ENCODE measurements around the gene SDK1.

SDK1 gene

DNA sequence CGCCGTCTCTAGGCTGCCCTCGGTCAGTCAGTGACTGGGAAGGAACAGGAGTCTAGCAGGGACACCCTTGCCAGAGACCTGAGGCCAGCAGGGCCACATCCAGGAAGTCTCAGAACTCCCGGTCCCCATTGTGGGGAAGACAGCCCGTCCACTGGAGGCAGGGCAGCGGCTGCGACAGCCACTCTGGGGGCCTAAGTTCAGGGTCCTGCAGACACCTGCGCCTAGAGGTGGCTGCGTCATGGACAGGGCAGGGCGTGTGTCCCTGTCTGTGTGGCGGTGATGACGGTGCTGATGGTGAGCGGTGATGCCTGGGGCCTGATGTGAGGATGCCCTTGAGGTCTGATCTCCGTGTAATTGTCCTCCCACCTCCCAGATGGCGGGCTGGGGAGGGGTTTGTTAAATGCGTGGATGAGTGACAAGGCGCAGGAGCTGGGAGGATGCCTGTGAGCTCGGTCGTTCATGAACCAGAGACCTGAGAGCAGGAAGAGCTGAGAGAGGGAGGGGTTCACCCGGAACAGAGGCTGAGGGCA, 843.2 kb downstream of the SDK1 start:
- no peak overlapping the region for H3K27ac ChIP-seq (replicated peaks; ENCODE audit: low read length)
- H2BK12ac ChIP-seq (ENCODE audit: low read length) = peak overlapping the region; percentile 48
- peak overlapping the region; percentile 84 for H3K18ac ChIP-seq (ENCODE audit: low read length)
- no peak overlapping the region for H4K91ac ChIP-seq (ENCODE audit: low read depth, low read length, poor library complexity)
- peaks cover 18 to 38% of the 10 kb centered on the region in 2 donors for H3K4me1 ChIP-seq (ENCODE audit: control insufficient read depth in 2 of 2, insufficient read depth in 1 of 2, low read depth in 1 of 2, low read length in 2 of 2)
- H2BK120ac ChIP-seq (ENCODE audit: low read depth, low read length) = no peak overlapping the region
- H3K4me3 ChIP-seq (ENCODE audit: low read length in 2 of 2) = peak overlapping the region; percentile 5 to 30
- H3K79me1 ChIP-seq (ENCODE audit: low read depth, low read length) = no peaks in the 10 kb centered on the region
- peak overlapping the region; percentile 64 for H2AK5ac ChIP-seq (ENCODE audit: low read depth, low read length)
- DNase-seq (ENCODE audit: low spot score) = no peak
- H3K27me3 ChIP-seq (ENCODE audit: control insufficient read depth in 3 of 3, insufficient read depth in 3 of 3, low read depth in 1 of 3, low read length in 3 of 3) = no peaks in the 10 kb centered on the region
- H3K4ac ChIP-seq (ENCODE audit: low read length) = peak overlapping the region; percentile 70
- no CpG with 5 or more reads among the region's 20 CpGs for WGBS, 2 donors (ENCODE audit: extremely low coverage in 2 of 2, insufficient read length in 2 of 2, insufficient replicate concordance in 1 of 2)
- H3K4me2 ChIP-seq (ENCODE audit: insufficient read depth, low read length, poor library complexity, severe bottlenecking) = peak overlapping the region; percentile 46
- H3K9me3 ChIP-seq (replicated peaks in 1 of 2; ENCODE audit: control insufficient read depth in 2 of 2, insufficient read depth in 1 of 2, low read depth in 1 of 2, low read length in 2 of 2) = no peaks in the 10 kb centered on the region
- H4K8ac ChIP-seq (ENCODE audit: low read depth, low read length) = no peak overlapping the region
- no peak overlapping the region for H3K23ac ChIP-seq (ENCODE audit: low read depth, low read length, poor library complexity)
- peak overlapping the region; percentile 92 for H2AFZ ChIP-seq (ENCODE audit: low read length)
- H2BK15ac ChIP-seq (ENCODE audit: low read length) = peak overlapping the region; percentile 97
- peak overlapping the region; percentile 22 for H3K14ac ChIP-seq (ENCODE audit: low read length)
- H3K9ac ChIP-seq (ENCODE audit: low read depth, low read length, poor library complexity) = peak overlapping the region; percentile 88
- no peaks in the 10 kb centered on the region for H3K36me3 ChIP-seq (replicated peaks in 1 of 2; ENCODE audit: control insufficient read depth in 2 of 2, insufficient read depth in 2 of 2, low read length in 2 of 2)
- no peak overlapping the region for H2BK5ac ChIP-seq (ENCODE audit: low read length)

DNA sequence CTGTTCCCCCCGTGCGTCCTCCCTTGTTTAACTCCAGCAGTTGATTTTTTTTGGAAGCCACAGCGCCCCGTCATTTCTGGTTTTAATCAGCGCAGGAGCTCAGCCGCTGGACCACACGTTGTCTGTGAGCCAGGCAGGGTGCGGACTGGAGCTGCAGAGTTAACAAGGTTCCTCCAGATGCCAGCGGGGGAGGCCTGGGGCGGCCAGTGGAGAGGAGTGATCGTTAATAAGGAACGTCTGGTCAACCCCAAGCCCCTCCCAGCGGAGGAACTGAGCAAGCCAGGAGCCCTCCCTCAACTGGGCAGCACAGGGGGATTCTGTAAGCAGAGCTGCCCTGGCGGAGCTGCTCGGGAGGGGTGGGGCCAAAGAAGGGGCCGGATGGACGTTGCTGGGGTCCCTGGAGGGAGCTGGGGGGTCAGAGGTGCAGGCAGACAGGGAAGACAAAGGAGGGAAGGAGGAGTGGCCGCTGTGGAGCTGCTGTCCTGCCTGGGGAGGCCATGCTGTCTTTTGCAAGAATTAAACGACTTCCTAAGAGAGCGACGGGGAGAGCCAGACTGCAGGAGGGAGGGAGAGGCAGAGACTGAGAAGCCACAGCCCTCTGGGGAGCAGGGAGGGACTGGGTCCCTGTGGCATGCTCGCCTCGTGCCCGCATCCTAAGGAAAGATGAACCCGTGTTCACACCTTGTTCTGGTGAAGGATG, 843.9 kb downstream of the SDK1 start:
- Histone ChIP-seq H3K18ac (ENCODE audit: low read length) (peak overlapping the region; percentile 95), H2BK15ac (ENCODE audit: low read length) (peak overlapping the region; percentile 97), H2BK120ac (ENCODE audit: low read depth, low read length) (no peak overlapping the region), H3K9me3 (replicated peaks in 1 of 2; ENCODE audit: control insufficient read depth in 2 of 2, insufficient read depth in 1 of 2, low read depth in 1 of 2, low read length in 2 of 2) (no peaks in the 10 kb centered on the region), H3K9ac (ENCODE audit: low read depth, low read length, poor library complexity) (peak overlapping the region; percentile 7), H3K14ac (ENCODE audit: low read length) (no peak overlapping the region), H3K27ac (replicated peaks; ENCODE audit: low read length) (no peak overlapping the region), H3K36me3 (replicated peaks in 1 of 2; ENCODE audit: control insufficient read depth in 2 of 2, insufficient read depth in 2 of 2, low read length in 2 of 2) (no peaks in the 10 kb centered on the region), H3K4me1 (ENCODE audit: control insufficient read depth in 2 of 2, insufficient read depth in 1 of 2, low read depth in 1 of 2, low read length in 2 of 2) (peaks cover 18 to 35% of the 10 kb centered on the region in 2 donors), H3K27me3 (ENCODE audit: control insufficient read depth in 3 of 3, insufficient read depth in 3 of 3, low read depth in 1 of 3, low read length in 3 of 3) (no peaks in the 10 kb centered on the region), H2AK5ac (ENCODE audit: low read depth, low read length) (peak overlapping the region; percentile 64), H3K79me1 (ENCODE audit: low read depth, low read length) (no peaks in the 10 kb centered on the region), H4K8ac (ENCODE audit: low read depth, low read length) (peak overlapping the region; percentile 4), H3K23ac (ENCODE audit: low read depth, low read length, poor library complexity) (peak overlapping the region; percentile 34), H4K91ac (ENCODE audit: low read depth, low read length, poor library complexity) (no peak overlapping the region), H3K4me3 (ENCODE audit: low read length in 2 of 2) (peak overlapping the region in 1 of 2 donors; percentile 30), H2BK12ac (ENCODE audit: low read length) (no peak overlapping the region), H3K4me2 (ENCODE audit: insufficient read depth, low read length, poor library complexity, severe bottlenecking) (peak overlapping the region; percentile 46), H3K4ac (ENCODE audit: low read length) (peak overlapping the region; percentile 10), H2BK5ac (ENCODE audit: low read length) (no peak overlapping the region), H2AFZ (ENCODE audit: low read length) (peak overlapping the region; percentile 92)
- WGBS, 2 donors (ENCODE audit: extremely low coverage in 2 of 2, insufficient read length in 2 of 2, insufficient replicate concordance in 1 of 2) = no CpG with 5 or more reads among the region's 25 CpGs
- peak; percentile 57 for DNase-seq (ENCODE audit: low spot score)

- no peak overlapping the region for H4K8ac ChIP-seq (ENCODE audit: low read depth, low read length)
- H3K36me3 ChIP-seq (replicated peaks in 1 of 2; ENCODE audit: control insufficient read depth in 2 of 2, insufficient read depth in 2 of 2, low read length in 2 of 2) = no peaks in the 10 kb centered on the region
- peak overlapping the region; percentile 53 for H2AK5ac ChIP-seq (ENCODE audit: low read depth, low read length)
- H3K9ac ChIP-seq (ENCODE audit: low read depth, low read length, poor library complexity) = peak overlapping the region; percentile 7
- H3K4ac ChIP-seq (ENCODE audit: low read length) = peak overlapping the region; percentile 69
- peak overlapping the region; percentile 34 for H3K23ac ChIP-seq (ENCODE audit: low read depth, low read length, poor library complexity)
- no peak overlapping the region for H4K91ac ChIP-seq (ENCODE audit: low read depth, low read length, poor library complexity)
- DNase-seq (ENCODE audit: low spot score) = no peak
- H3K14ac ChIP-seq (ENCODE audit: low read length) = no peak overlapping the region
- peak overlapping the region; percentile 95 for H3K18ac ChIP-seq (ENCODE audit: low read length)
- H2BK5ac ChIP-seq (ENCODE audit: low read length) = no peak overlapping the region
- peak overlapping the region; percentile 97 for H2BK15ac ChIP-seq (ENCODE audit: low read length)
- H3K4me1 ChIP-seq (ENCODE audit: control insufficient read depth in 2 of 2, insufficient read depth in 1 of 2, low read depth in 1 of 2, low read length in 2 of 2) = peaks cover 18 to 29% of the 10 kb centered on the region in 2 donors
- no peak overlapping the region for H3K27ac ChIP-seq (replicated peaks; ENCODE audit: low read length)
- no CpG with 5 or more reads among the region's 14 CpGs for WGBS, 2 donors (ENCODE audit: extremely low coverage in 2 of 2, insufficient read length in 2 of 2, insufficient replicate concordance in 1 of 2)
- H3K9me3 ChIP-seq (replicated peaks in 1 of 2; ENCODE audit: control insufficient read depth in 2 of 2, insufficient read depth in 1 of 2, low read depth in 1 of 2, low read length in 2 of 2) = no peaks in the 10 kb centered on the region
- no peak overlapping the region for H2BK120ac ChIP-seq (ENCODE audit: low read depth, low read length)
- no peaks in the 10 kb centered on the region for H3K79me1 ChIP-seq (ENCODE audit: low read depth, low read length)
- H3K4me3 ChIP-seq (ENCODE audit: low read length in 2 of 2) = no peak overlapping the region
- no peaks in the 10 kb centered on the region for H3K27me3 ChIP-seq (ENCODE audit: control insufficient read depth in 3 of 3, insufficient read depth in 3 of 3, low read depth in 1 of 3, low read length in 3 of 3)
- peak overlapping the region; percentile 92 for H2AFZ ChIP-seq (ENCODE audit: low read length)
- peak overlapping the region; percentile 67 for H2BK12ac ChIP-seq (ENCODE audit: low read length)
- H3K4me2 ChIP-seq (ENCODE audit: insufficient read depth, low read length, poor library complexity, severe bottlenecking) = no peak overlapping the region
These were observed 844.5 kb downstream of the SDK1 start for GRCh38 chr7:4145576-4145975.

DNA sequence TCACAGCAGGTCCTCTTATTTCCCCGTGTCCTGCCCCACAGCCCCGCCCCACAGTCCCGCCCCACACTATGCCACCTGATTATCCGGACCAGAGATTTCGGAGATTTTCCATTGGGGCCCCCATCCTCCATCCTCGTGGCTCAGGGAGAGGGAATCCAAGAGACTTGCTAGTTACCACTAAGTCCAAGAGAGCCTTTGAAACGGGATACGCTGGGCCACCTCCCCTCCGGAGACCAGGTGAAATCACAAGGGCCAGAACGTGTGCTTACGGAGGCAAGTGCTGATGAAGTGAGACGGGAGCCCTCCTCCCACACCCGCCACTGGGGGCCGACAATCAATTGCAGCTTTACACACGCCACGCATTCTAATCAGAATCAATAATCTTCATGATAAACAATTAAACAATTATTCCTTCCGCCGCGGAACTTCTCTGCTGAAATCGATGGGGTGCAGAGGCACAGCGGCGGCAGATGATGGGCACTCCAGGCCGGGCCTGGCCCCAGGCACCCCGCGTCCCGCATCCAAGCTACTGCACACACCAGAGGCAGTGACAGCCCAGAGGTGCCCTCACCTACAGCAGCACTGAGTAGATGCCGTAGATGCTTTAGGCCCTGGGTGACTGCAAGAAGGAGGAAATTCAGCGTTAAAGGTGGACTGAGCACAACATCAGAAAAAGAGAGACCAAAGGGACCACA, 847.0 kb downstream of the SDK1 start:
- Histone ChIP-seq H2BK120ac (ENCODE audit: low read depth, low read length) (no peak overlapping the region), H2BK15ac (ENCODE audit: low read length) (no peak overlapping the region), H2AK5ac (ENCODE audit: low read depth, low read length) (no peak overlapping the region), H3K9ac (ENCODE audit: low read depth, low read length, poor library complexity) (no peak overlapping the region), H3K36me3 (replicated peaks in 1 of 2; ENCODE audit: control insufficient read depth in 2 of 2, insufficient read depth in 2 of 2, low read length in 2 of 2) (no peaks in the 10 kb centered on the region), H3K18ac (ENCODE audit: low read length) (peak overlapping the region; percentile 62), H2BK5ac (ENCODE audit: low read length) (no peak overlapping the region), H3K4me1 (ENCODE audit: control insufficient read depth in 2 of 2, insufficient read depth in 1 of 2, low read depth in 1 of 2, low read length in 2 of 2) (peaks cover 18 to 25% of the 10 kb centered on the region in 2 donors), H3K4ac (ENCODE audit: low read length) (no peak overlapping the region), H4K8ac (ENCODE audit: low read depth, low read length) (no peak overlapping the region), H3K79me1 (ENCODE audit: low read depth, low read length) (no peaks in the 10 kb centered on the region), H3K4me3 (ENCODE audit: low read length in 2 of 2) (no peak overlapping the region), H2BK12ac (ENCODE audit: low read length) (no peak overlapping the region), H2AFZ (ENCODE audit: low read length) (no peak overlapping the region), H3K23ac (ENCODE audit: low read depth, low read length, poor library complexity) (no peak overlapping the region), H3K4me2 (ENCODE audit: insufficient read depth, low read length, poor library complexity, severe bottlenecking) (no peak overlapping the region), H3K27ac (replicated peaks; ENCODE audit: low read length) (no peak overlapping the region), H3K14ac (ENCODE audit: low read length) (no peak overlapping the region), H3K9me3 (replicated peaks in 1 of 2; ENCODE audit: control insufficient read depth in 2 of 2, insufficient read depth in 1 of 2, low read depth in 1 of 2, low read length in 2 of 2) (no peaks in the 10 kb centered on the region), H3K27me3 (ENCODE audit: control insufficient read depth in 3 of 3, insufficient read depth in 3 of 3, low read depth in 1 of 3, low read length in 3 of 3) (no peaks in the 10 kb centered on the region), H4K91ac (ENCODE audit: low read depth, low read length, poor library complexity) (no peak overlapping the region)
- no peak for DNase-seq (ENCODE audit: low spot score)
- WGBS, 2 donors (ENCODE audit: extremely low coverage in 2 of 2, insufficient read length in 2 of 2, insufficient replicate concordance in 1 of 2) = no CpG with 5 or more reads among the region's 28 CpGs
